ENCODE results near the gene ACTRT2. TPM values are rescaled to one million over a fixed set of nuclear protein-coding genes. Genes with fewer than 3 reads are reported as not detected.

Gene ACTRT2
- total and polyA plus RNA-seq, 11 donors, result not detected

DNA sequence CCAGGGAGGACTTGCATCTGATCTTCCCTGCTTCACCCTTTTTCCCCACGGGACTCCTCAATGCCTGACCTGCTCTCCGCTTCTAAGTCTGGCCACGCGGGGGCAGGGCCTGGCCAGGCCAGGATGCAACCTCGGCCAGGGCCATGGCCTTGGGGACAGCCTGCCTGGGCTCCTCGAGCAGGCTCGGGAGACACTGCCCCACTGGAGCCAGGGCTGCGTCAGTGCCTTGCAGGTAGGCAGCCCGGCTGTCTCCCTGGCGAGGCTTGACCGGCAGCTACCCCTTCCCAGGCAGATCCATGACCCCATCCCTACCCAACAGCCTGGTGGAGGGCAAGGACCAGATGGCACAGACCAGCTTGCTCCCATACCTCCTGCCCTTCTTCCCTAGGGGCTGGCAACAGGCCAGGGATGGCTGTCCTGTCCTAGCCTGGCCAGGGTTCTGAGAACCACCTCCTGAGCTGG, 45.0 kb downstream of the ACTRT2 start:
- 3 to 22% (median 17%) methylated on average over 8 to 11 of the region's 11 CpGs for WGBS, 4 donors
- peak overlapping the region in 10 of 12 donors; percentile 53 to 95 (median 64) for H3K4me3 ChIP-seq
- ATAC-seq, result peak; percentile 65 to 87 (median 76)
- TF ChIP-seq, protein P1, sequence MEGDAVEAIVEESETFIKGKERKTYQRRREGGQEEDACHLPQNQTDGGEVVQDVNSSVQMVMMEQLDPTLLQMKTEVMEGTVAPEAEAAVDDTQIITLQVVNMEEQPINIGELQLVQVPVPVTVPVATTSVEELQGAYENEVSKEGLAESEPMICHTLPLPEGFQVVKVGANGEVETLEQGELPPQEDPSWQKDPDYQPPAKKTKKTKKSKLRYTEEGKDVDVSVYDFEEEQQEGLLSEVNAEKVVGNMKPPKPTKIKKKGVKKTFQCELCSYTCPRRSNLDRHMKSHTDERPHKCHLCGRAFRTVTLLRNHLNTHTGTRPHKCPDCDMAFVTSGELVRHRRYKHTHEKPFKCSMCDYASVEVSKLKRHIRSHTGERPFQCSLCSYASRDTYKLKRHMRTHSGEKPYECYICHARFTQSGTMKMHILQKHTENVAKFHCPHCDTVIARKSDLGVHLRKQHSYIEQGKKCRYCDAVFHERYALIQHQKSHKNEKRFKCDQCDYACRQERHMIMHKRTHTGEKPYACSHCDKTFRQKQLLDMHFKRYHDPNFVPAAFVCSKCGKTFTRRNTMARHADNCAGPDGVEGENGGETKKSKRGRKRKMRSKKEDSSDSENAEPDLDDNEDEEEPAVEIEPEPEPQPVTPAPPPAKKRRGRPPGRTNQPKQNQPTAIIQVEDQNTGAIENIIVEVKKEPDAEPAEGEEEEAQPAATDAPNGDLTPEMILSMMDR (IDR thresholded peaks at IDR 0.05), result peak; percentile 27 to 76 (median 60)
- TF ChIP-seq POLR2A (IDR thresholded peaks at IDR 0.05), result no peak
- H3K4me1 ChIP-seq, result peaks cover 0 to 72% (median 22%) of the 10 kb centered on the region in 12 donors
- no peaks in the 10 kb centered on the region for H3K9me3 ChIP-seq
- peaks cover 0 to 5% (median 0%) of the 10 kb centered on the region in 9 donors for H3K36me3 ChIP-seq
- peaks cover 13 to 74% (median 45%) of the 10 kb centered on the region in 9 donors for H3K27me3 ChIP-seq
- peak; percentile 61 to 82 (median 72) for DNase-seq
- intact Hi-C loops (cut with DNase I), result loop anchor here (1.0 to 10.0 kb wide), 10 partner anchors 106 to 358 kb away; no protein-coding TSS in a partner anchor
- H3K27ac ChIP-seq, result peak overlapping the region in 11 of 12 donors; percentile 65 to 98 (median 84)

DNA sequence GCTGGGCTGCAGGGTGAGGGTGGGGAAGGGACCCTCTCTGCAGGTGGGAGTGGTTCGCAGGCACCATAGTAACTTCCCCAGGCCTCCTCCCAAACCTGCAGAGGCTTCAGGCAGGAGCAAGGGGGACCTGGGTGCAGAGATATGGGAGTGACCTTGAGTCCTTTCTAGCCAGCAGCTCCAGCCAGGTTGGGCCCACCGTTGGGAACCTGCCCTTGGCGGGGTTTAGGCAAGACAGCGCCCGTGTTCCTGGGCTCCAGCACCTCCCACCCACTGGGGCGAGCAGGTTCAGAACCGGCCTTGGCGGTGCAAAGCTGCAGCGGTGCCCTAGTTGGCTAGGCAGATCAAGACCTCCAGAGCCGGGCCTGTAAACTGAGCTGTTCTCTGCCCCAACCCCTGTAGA, 45.6 kb downstream of the ACTRT2 start:
- peak in 2 of 4 donors; percentile 1 to 5 for ATAC-seq
- DNase-seq, result peak in 3 of 5 donors; percentile 17 to 60 (median 24)
- TF ChIP-seq, protein P1 (IDR thresholded peaks at IDR 0.05), result no peak
- no peak for TF ChIP-seq POLR2A (IDR thresholded peaks at IDR 0.05)
- Histone ChIP-seq H3K27me3 (peaks cover 14 to 79% (median 45%) of the 10 kb centered on the region in 9 donors), H3K9me3 (no peaks in the 10 kb centered on the region), H3K27ac (peak overlapping the region; percentile 65 to 98 (median 82)), H3K36me3 (peaks cover 0 to 5% (median 0%) of the 10 kb centered on the region in 9 donors), H3K4me1 (peaks cover 0 to 78% (median 22%) of the 10 kb centered on the region in 12 donors), H3K4me3 (peak overlapping the region; percentile 38 to 95 (median 59))
- intact Hi-C loops (cut with DNase I), result loop anchor here (1.0 to 10.0 kb wide), 11 partner anchors 105 to 357 kb away; no protein-coding TSS in a partner anchor
- 28 to 55% (median 37%) methylated on average over 3 to 10 of the region's 10 CpGs for WGBS, 4 donors

DNA sequence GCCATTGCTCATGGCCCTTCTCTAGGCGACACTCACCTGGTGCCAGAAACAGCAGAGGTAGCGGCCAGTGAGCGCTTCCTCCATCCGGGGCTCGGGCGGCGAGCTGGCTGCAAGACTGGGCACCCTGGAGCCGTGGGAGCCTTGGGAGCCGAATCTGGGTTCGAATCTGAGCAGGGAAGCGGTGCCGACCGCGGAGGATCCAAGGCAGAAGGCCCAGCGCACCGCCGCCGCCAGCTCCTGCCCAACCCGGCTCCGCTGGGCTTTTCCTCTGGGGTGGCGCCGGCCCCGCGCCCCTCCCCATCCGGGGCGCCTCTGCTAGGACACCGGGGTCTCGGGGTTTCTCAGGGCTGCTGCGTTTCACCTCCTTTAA, 46.0 kb downstream of the ACTRT2 start:
- TF ChIP-seq, protein P1 (IDR thresholded peaks at IDR 0.05), result no peak
- no peak for TF ChIP-seq POLR2A (IDR thresholded peaks at IDR 0.05)
- peak in 1 of 5 donors; percentile 28 for DNase-seq
- Histone ChIP-seq H3K27ac (peak overlapping the region; percentile 64 to 98 (median 82)), H3K27me3 (peaks cover 14 to 81% (median 47%) of the 10 kb centered on the region in 9 donors), H3K36me3 (peaks cover 0 to 5% (median 0%) of the 10 kb centered on the region in 9 donors), H3K4me3 (peak overlapping the region; percentile 38 to 95 (median 59)), H3K4me1 (peaks cover 0 to 82% (median 22%) of the 10 kb centered on the region in 12 donors), H3K9me3 (no peaks in the 10 kb centered on the region)
- 17 to 41% (median 17%) methylated on average over 5 to 29 of the region's 29 CpGs for WGBS, 4 donors
- intact Hi-C loops (cut with DNase I), result loop anchor here (1.0 to 10.0 kb wide), 9 partner anchors 105 to 355 kb away; no protein-coding TSS in a partner anchor
- no peak for ATAC-seq
